Stimulated activated CD4-positive, alpha-beta T cell treated with anti-CD3 and anti-CD28 coated beads, Interleukin-1b, Interleukin-23, amount 100 ng/mL, for 4 hours (primary cell): ENCODE data around the gene PNMA8B.

Experiments used
- DNase-seq, 2 donors: peaks; one replicate each; pipeline ENCODE4 v3.0.0-alpha.2; 2020; ENCODE audit warnings: low read depth in 2 of 2

Gene PNMA8B

GRCh38 chr19:46487178-46487801 is 8.4 kb downstream of the PNMA8B start:
- no peak for DNase-seq

GRCh38 chr19:46486358-46486757 is 9.3 kb downstream of the PNMA8B start:
- DNase-seq, result no peak

- DNase-seq, result no peak
Measured at GRCh38 chr19:46484656-46485055, 11.0 kb downstream of the PNMA8B start.

- no peak for DNase-seq
Measured at GRCh38 chr19:46482631-46483030, 13.0 kb downstream of the PNMA8B start.

GRCh38 chr19:46481947-46482346 is 13.7 kb downstream of the PNMA8B start:
- no peak for DNase-seq

GRCh38 chr19:46481223-46481848 is 14.3 kb downstream of the PNMA8B start:
- DNase-seq, result no peak

- no peak for DNase-seq
Measured at GRCh38 chr19:46480415-46480814, 15.3 kb downstream of the PNMA8B start.

- no peak for DNase-seq
Measured at GRCh38 chr19:46478356-46478986, 17.2 kb downstream of the PNMA8B start.

GRCh38 chr19:46475986-46476385 is 19.7 kb downstream of the PNMA8B start:
- DNase-seq, result no peak

GRCh38 chr19:46474211-46474610 is 21.5 kb downstream of the PNMA8B start:
- no peak for DNase-seq

- DNase-seq, result no peak
Measured at GRCh38 chr19:46472592-46472991, 23.1 kb downstream of the PNMA8B start.

GRCh38 chr19:46471811-46472543 is 23.7 kb downstream of the PNMA8B start:
- DNase-seq, result no peak

- no peak for DNase-seq
Measured at GRCh38 chr19:46471116-46471733, 24.4 kb downstream of the PNMA8B start, which contains the start of gene PNMA8A. Gene PNMA8A (minus strand): TSS chr19:46471563. CDS start chr19:46471035, 528 bp downstream.

- no peak for DNase-seq
Measured at GRCh38 chr19:46470376-46470775, 25.3 kb downstream of the PNMA8B start.

- DNase-seq, result no peak
Measured at GRCh38 chr19:46469541-46470185, 26.0 kb downstream of the PNMA8B start.

- no peak for DNase-seq
Measured at GRCh38 chr19:46466536-46467196, 29.0 kb downstream of the PNMA8B start.

- no peak for DNase-seq
Measured at GRCh38 chr19:46463516-46463915, 32.2 kb downstream of the PNMA8B start.

GRCh38 chr19:46461537-46461936 is 34.1 kb downstream of the PNMA8B start:
- DNase-seq, result no peak

- no peak for DNase-seq
Measured at GRCh38 chr19:46460981-46461380, 34.7 kb downstream of the PNMA8B start.

- no peak for DNase-seq
Measured at GRCh38 chr19:46460055-46460454, 35.6 kb downstream of the PNMA8B start.

GRCh38 chr19:46456930-46457329 is 38.7 kb downstream of the PNMA8B start:
- no peak for DNase-seq
